SK-N-SH (cell line): ENCODE results near the gene SPDL1. TPM values are rescaled to one million over a fixed set of nuclear protein-coding genes. Genes with fewer than 3 reads are reported as not detected.

Experiments used
- CTCF ChIA-PET: fragments of 300-600, 350-600 bp; formaldehyde crosslinking; extraction: SDS; loops from one replicate; lab custom pipeline; 2021; lab: Yijun Ruan, JAX
- POLR2A ChIA-PET: fragments of 350-600 bp; sonication (Branson Sonifier 250); formaldehyde crosslinking; extraction: SDS; loops from one replicate; lab custom pipeline; 2020; ENCODE audit warnings: antibody characterized with exemption, inconsistent platforms; lab: Yijun Ruan, JAX
- DNase-seq: peaks from one replicate; pipeline ENCODE4 v3.0.0; 2012
- H2AFZ ChIP-seq: fragments of 200-600 bp; sonication (generic); 2 replicates; pipeline ENCODE4 v1.8.1; 2016; ENCODE audit warnings: antibody characterized with exemption, mild to moderate bottlenecking, low read depth
- H3F3A ChIP-seq: fragments of 200-600 bp; sonication (generic); replicated peaks from 2 replicates; pipeline ENCODE3; 2016; ENCODE audit warnings: antibody characterized with exemption, mild to moderate bottlenecking; ENCODE audit not compliant: insufficient read depth
- H3K27ac ChIP-seq, 2 experiments: fragments of 200-500 bp in 1 of 2; fragments of 200-600 bp in 1 of 2; sonication (Bioruptor generic) in 1 of 2; sonication (generic), shearing (Covaris generic) in 1 of 2; 2 replicates each; pipeline versions ENCODE4 v1.5.1 to v1.6.1; 2014 to 2016; ENCODE audit warnings: low read depth in 2 of 2, inconsistent platforms in 1 of 2, low read length in 1 of 2, mild to moderate bottlenecking in 1 of 2, mixed read lengths in 1 of 2
- H3K27me3 ChIP-seq: fragments of 200-600 bp; sonication (generic), shearing (Covaris generic); 2 replicates; pipeline ENCODE4 v1.6.1; 2016; ENCODE audit warnings: mixed run types; ENCODE audit not compliant: insufficient read depth
- H3K36me3 ChIP-seq, 2 experiments: fragments of 200-500 bp in 1 of 2; fragments of 200-600 bp in 1 of 2; sonication (Bioruptor generic) in 1 of 2; sonication (generic) in 1 of 2; replicated peaks in 1 of 2; 2 replicates each; pipeline versions ENCODE3 to v1.5.1; 2014 to 2016; ENCODE audit warnings: low read length in 1 of 2, mild to moderate bottlenecking in 1 of 2; ENCODE audit not compliant: insufficient read depth in 2 of 2, control insufficient read depth in 1 of 2
- H3K4me1 ChIP-seq, 2 experiments: fragments of 200-500 bp in 1 of 2; fragments of 200-600 bp in 1 of 2; sonication (Bioruptor generic) in 1 of 2; sonication (generic), shearing (Covaris generic) in 1 of 2; 2 replicates each; pipeline versions ENCODE4 v1.5.1 to v1.6.1; 2014 to 2016; ENCODE audit warnings: low read depth in 1 of 2, low read length in 1 of 2, mixed run types in 1 of 2; ENCODE audit not compliant: insufficient read depth in 2 of 2, control insufficient read depth in 1 of 2
- H3K4me2 ChIP-seq: fragments of 200-600 bp; sonication (generic), shearing (Covaris generic); 2 replicates; pipeline ENCODE4 v1.6.1; 2017; ENCODE audit warnings: mixed run types
- H3K4me3 ChIP-seq, 2 experiments: fragments of 200-500 bp in 1 of 2; fragments of 200-600 bp in 1 of 2; sonication (Bioruptor generic) in 1 of 2; sonication (generic), shearing (Covaris generic) in 1 of 2; 2 replicates each; pipeline versions ENCODE4 v1.5.1 to v1.8.1; 2014 to 2016; ENCODE audit warnings: low read depth in 2 of 2, inconsistent platforms in 1 of 2, low read length in 1 of 2, mild to moderate bottlenecking in 1 of 2, mixed read lengths in 1 of 2, moderate library complexity in 1 of 2
- H3K79me2 ChIP-seq: fragments of 200-600 bp; sonication (generic); 2 replicates; pipeline ENCODE4 v1.8.1; 2017; ENCODE audit warnings: mild to moderate bottlenecking; ENCODE audit not compliant: insufficient read depth
- H3K9ac ChIP-seq: fragments of 200-600 bp; sonication (generic); 2 replicates; pipeline ENCODE4 v1.6.1; 2017; ENCODE audit warnings: mixed run types
- H3K9me2 ChIP-seq: fragments of 200-600 bp; sonication (generic); 2 replicates; pipeline ENCODE4 v1.6.1; 2017; ENCODE audit warnings: mixed run types
- H3K9me3 ChIP-seq: fragments of 200-600 bp; sonication (generic); 2 replicates; pipeline ENCODE4 v1.6.1; 2017; ENCODE audit warnings: mixed run types, mild to moderate bottlenecking, moderate library complexity
- H4K20me1 ChIP-seq: fragments of 200-600 bp; sonication (generic); 2 replicates; pipeline ENCODE4 v1.6.1; 2017; ENCODE audit warnings: mild to moderate bottlenecking, mixed run types; ENCODE audit not compliant: insufficient read depth
- CHD2 ChIP-seq: fragments of 150-350 bp; IDR thresholded peaks from 2 replicates; pipeline ENCODE4 v1.6.1; 2018; ENCODE audit warnings: low read length; ENCODE audit not compliant: partially characterized antibody
- FOXJ3 ChIP-seq: sonication (generic); formaldehyde crosslinking; IDR thresholded peaks from 2 replicates; pipeline ENCODE4 v1.5.1; 2020; ENCODE audit warnings: mild to moderate bottlenecking, missing genetic modification reagents
- FOXM1 ChIP-seq: IDR thresholded peaks from 2 replicates; pipeline ENCODE4 v1.4.0; 2012; ENCODE audit warnings: low read depth, mild to moderate bottlenecking
- GABPA ChIP-seq: IDR thresholded peaks from 2 replicates; pipeline ENCODE4 v1.4.0; 2012; ENCODE audit warnings: low read depth, mild to moderate bottlenecking
- IRF3 ChIP-seq: fragments of 150-350 bp; IDR thresholded peaks from 2 replicates; pipeline ENCODE4 v1.6.1; 2016; ENCODE audit warnings: mild to moderate bottlenecking, low read depth, low read length
- JUND ChIP-seq: IDR thresholded peaks from 2 replicates; pipeline ENCODE4 v1.4.0; 2012
- MEF2A ChIP-seq: IDR thresholded peaks from 2 replicates; pipeline ENCODE4 v1.4.0; 2012; ENCODE audit warnings: low read depth, borderline replicate concordance
- NFIC ChIP-seq: IDR thresholded peaks from 2 replicates; pipeline ENCODE4 v1.4.0; 2012; ENCODE audit warnings: borderline replicate concordance
- PBX3 ChIP-seq: IDR thresholded peaks from 2 replicates; pipeline ENCODE4; 2012
- RAD21 ChIP-seq: IDR thresholded peaks from 2 replicates; pipeline ENCODE4 v1.6.1; 2012; ENCODE audit warnings: mild to moderate bottlenecking, low read length
- REST ChIP-seq: IDR thresholded peaks from 2 replicates; pipeline ENCODE4 v1.6.1; 2012; ENCODE audit warnings: mild to moderate bottlenecking, low read depth, low read length, moderate library complexity
- RXRA ChIP-seq: IDR thresholded peaks from 2 replicates; pipeline ENCODE4 v1.4.0; 2012; ENCODE audit warnings: low read depth, mild to moderate bottlenecking, borderline replicate concordance
- SMC3 ChIP-seq: IDR thresholded peaks from 2 replicates; pipeline ENCODE4 v1.6.1; 2012; ENCODE audit warnings: low read depth, low read length, improper control_type of control experiment
- TAF1 ChIP-seq: IDR thresholded peaks from 2 replicates; pipeline ENCODE4 v1.6.1; 2012; ENCODE audit warnings: low read depth, mild to moderate bottlenecking, low read length, moderate library complexity, borderline replicate concordance
- TEAD4 ChIP-seq: IDR thresholded peaks from 2 replicates; pipeline ENCODE4 v1.4.0; 2012; ENCODE audit warnings: mild to moderate bottlenecking, borderline replicate concordance; ENCODE audit not compliant: insufficient read depth
- USF1 ChIP-seq: IDR thresholded peaks from 2 replicates; pipeline ENCODE4 v1.4.0; 2012; ENCODE audit warnings: low read depth, borderline replicate concordance
- USF2 ChIP-seq: fragments of 150-350 bp; IDR thresholded peaks from 2 replicates; pipeline ENCODE4 v1.6.1; 2017; ENCODE audit warnings: antibody characterized with exemption, low read length, low read depth, borderline replicate concordance
- ZBTB33 ChIP-seq: IDR thresholded peaks from 2 replicates; pipeline ENCODE4 v1.4.0; 2012; ENCODE audit warnings: low read depth, borderline replicate concordance
- WGBS: methylation state at CpG from one replicate; pipeline ENCODE4 v1.1.6; 2017; ENCODE audit warnings: low lambda C conversion rate; 5-methylcytosine and 5-hydroxymethylcytosine counted together
- polyA plus RNA-seq, 3 experiments: library from polyadenylated mRNA; depleted of rRNA; stranded (reverse); fragments of >200 nt; gene quantifications; 2 replicates each; pipeline ENCODE4 v1.2.3, GENCODE V29; 2012

The SPDL1 gene
- polyA plus RNA-seq, 1 of the 3 experiments (the other 2 are of a cell fraction), result 45.1 TPM

GRCh38 chr5:169584998-169585451 lies 1.5 kb downstream of the SPDL1 start:
- H3K9ac ChIP-seq, result peak overlapping the region; percentile 95

GRCh38 chr5:169590602-169591001 lies 7.0 kb downstream of the SPDL1 start:
- no peak overlapping the region for H3K4me3 ChIP-seq
- no peak for DNase-seq
- H2AFZ ChIP-seq, result no peak overlapping the region
- peaks cover 96% of the 10 kb centered on the region for H3K79me2 ChIP-seq
- peaks cover 83 to 87% of the 10 kb centered on the region in 2 experiments for H3K36me3 ChIP-seq
- H3K9ac ChIP-seq, result no peak overlapping the region
- no peaks in the 10 kb centered on the region for H3K27me3 ChIP-seq
- no peaks in the 10 kb centered on the region for H4K20me1 ChIP-seq
- WGBS, result 64% methylated on average over 3 of the region's 3 CpGs
- H3K27ac ChIP-seq, result peak overlapping the region; percentile 16 to 46; a peak in 3 of 4 replicates
- no peaks in the 10 kb centered on the region for H3K9me2 ChIP-seq
- peaks cover 0 to 21% of the 10 kb centered on the region in 2 experiments; a peak in 2 of 4 replicates for H3K4me1 ChIP-seq
- no peak overlapping the region for H3K4me2 ChIP-seq
- ChIA-PET POLR2A (no interaction called here), CTCF (interaction anchor here (0.7 to 2.0 kb wide), 4 partner anchors 10 to 644 kb away, joined by 3 to 5 read pairs (median 4); no protein-coding TSS in a partner anchor)
- peaks cover 44% of the 10 kb centered on the region for H3F3A ChIP-seq
- no peaks in the 10 kb centered on the region for H3K9me3 ChIP-seq
- TF ChIP-seq ZBTB33, result no peak
- no peak for TF ChIP-seq TEAD4
- TF ChIP-seq FOXM1, result no peak
- no peak for TF ChIP-seq REST
- no peak for TF ChIP-seq USF1
- TF ChIP-seq USF2, result no peak
- no peak for TF ChIP-seq GABPA
- no peak for TF ChIP-seq PBX3
- TF ChIP-seq MEF2A, result no peak
- TF ChIP-seq IRF3, result no peak
- TF ChIP-seq FOXJ3 (CRISPR knock-in tag), result no peak
- TF ChIP-seq NFIC, result no peak
- TF ChIP-seq RXRA, result no peak
- no peak for TF ChIP-seq RAD21
- TF ChIP-seq TAF1, result no peak
- TF ChIP-seq CHD2, result no peak

More at GRCh38 chr5:169584998-169585451, 1.5 kb downstream of the SPDL1 start:
- TF ChIP-seq JUND (peak; percentile 10; the same call in 1 of the 2 replicates), SMC3 (no peak)
- no peaks in the 10 kb centered on the region for H3K9me2 ChIP-seq
- H3K4me1 ChIP-seq, result peaks cover 3 to 21% of the 10 kb centered on the region in 2 experiments; a peak in 3 of 4 replicates
- ChIA-PET POLR2A (interaction anchor here (0.6 to 0.7 kb wide), 2 partner anchors 895 to 916 kb away, joined by 4 to 5 read pairs; no protein-coding TSS in a partner anchor), CTCF (interaction anchor here (1.0 kb wide), 1 partner anchor 631 kb away, joined by 3 read pairs; no protein-coding TSS in a partner anchor)
- no peaks in the 10 kb centered on the region for H3K27me3 ChIP-seq
- H3K79me2 ChIP-seq, result peaks cover 65% of the 10 kb centered on the region
- H3K4me2 ChIP-seq, result peak overlapping the region; percentile 81
- no peaks in the 10 kb centered on the region for H3K9me3 ChIP-seq
- peak overlapping the region; percentile 87 to 92 for H3K4me3 ChIP-seq
- peak overlapping the region; percentile 16 to 77; a peak in 3 of 4 replicates for H3K27ac ChIP-seq
- 39% methylated on average over 5 of the region's 5 CpGs for WGBS
- H4K20me1 ChIP-seq, result no peaks in the 10 kb centered on the region
- H2AFZ ChIP-seq, result peak overlapping the region; percentile 62
- peak; percentile 7 for DNase-seq
- H3K36me3 ChIP-seq, result peaks cover 30 to 35% of the 10 kb centered on the region in 2 experiments
- H3F3A ChIP-seq, result peaks cover 37% of the 10 kb centered on the region
